ENCODE data around the gene PYGB. TPM values are rescaled to one million over a fixed set of nuclear protein-coding genes. Genes with fewer than 3 reads are reported as not detected.

The PYGB gene
- total RNA-seq, 1 donor from 2014 or later, result 57.9 TPM

DNA sequence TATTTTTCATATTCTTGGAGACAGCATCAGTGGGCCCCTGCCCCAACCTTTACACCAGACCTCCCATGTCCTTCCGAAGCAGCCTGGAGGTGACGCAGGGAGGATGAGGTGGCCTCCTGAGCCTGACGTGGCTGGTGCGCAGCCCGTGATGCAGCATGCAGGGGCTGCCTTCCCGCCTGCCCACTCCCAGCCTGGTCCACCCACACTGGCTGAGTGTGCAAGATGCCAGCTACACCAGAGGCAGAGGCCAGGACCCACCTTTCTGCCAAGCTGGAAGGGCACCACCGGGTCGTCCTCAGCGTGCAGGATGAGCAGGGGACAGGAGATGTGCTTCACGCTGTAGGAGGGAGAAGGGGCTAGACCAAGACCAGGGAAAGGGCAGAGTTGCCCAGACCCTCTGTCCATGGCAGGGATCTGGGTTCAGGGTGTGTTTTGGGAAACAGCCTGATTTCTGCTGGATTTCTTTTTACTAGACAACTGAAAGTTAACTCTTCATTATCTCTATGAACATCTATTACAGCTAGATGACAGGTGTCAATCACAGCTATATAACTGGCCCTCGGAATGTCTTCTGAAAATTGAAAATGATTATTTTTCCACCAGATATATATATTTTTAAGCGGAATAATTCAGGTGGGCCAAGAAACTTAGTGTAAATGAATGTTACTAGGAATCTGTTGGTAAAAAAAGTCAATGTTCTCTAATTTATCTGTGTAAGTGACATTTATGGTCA lies 55.6 kb downstream of the PYGB start:
- DNase-seq (ENCODE audit: low spot score), result no peak
- TF ChIP-seq, protein P1, sequence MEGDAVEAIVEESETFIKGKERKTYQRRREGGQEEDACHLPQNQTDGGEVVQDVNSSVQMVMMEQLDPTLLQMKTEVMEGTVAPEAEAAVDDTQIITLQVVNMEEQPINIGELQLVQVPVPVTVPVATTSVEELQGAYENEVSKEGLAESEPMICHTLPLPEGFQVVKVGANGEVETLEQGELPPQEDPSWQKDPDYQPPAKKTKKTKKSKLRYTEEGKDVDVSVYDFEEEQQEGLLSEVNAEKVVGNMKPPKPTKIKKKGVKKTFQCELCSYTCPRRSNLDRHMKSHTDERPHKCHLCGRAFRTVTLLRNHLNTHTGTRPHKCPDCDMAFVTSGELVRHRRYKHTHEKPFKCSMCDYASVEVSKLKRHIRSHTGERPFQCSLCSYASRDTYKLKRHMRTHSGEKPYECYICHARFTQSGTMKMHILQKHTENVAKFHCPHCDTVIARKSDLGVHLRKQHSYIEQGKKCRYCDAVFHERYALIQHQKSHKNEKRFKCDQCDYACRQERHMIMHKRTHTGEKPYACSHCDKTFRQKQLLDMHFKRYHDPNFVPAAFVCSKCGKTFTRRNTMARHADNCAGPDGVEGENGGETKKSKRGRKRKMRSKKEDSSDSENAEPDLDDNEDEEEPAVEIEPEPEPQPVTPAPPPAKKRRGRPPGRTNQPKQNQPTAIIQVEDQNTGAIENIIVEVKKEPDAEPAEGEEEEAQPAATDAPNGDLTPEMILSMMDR (IDR thresholded peaks at IDR 0.05; ENCODE audit: unreplicated experiment), result no peak
- Mint-ChIP-seq H3K4me3 (ENCODE audit: unreplicated experiment) (no peak overlapping the region), H3K27me3 (ENCODE audit: unreplicated experiment) (peaks cover 11% of the 10 kb centered on the region), H3K9me3 (ENCODE audit: unreplicated experiment) (no peaks in the 10 kb centered on the region), H3K36me3 (ENCODE audit: low read depth, unreplicated experiment) (peaks cover 7% of the 10 kb centered on the region), H3K27ac (ENCODE audit: unreplicated experiment) (no peak overlapping the region), H3K4me1 (ENCODE audit: unreplicated experiment) (no peaks in the 10 kb centered on the region)

DNA sequence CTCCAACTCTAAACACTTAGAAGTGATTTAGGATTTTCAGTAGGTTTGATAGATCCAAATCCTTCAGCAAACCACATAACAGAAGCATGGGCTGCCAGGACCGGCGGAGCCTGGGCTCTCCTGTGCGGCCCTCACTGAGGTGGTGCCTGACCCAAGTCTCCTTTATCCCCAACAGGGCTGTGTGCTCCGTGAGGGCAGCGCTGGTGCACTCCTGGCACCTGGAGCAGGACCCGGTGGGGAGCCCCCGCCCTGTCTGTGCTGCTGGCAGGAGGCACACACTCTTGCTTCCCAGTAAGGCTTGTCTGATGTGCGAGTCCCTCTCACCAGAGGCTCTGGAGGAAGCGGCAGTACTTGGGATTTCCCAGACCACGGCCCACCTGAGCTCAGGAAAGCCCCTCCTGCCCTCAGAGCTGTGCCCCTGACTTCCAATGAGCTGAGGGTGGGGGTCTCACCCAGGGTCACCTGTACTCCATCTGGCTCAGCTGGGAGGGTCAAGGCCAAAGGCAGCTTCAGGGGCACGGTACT lies 56.2 kb downstream of the PYGB start:
- peaks cover 7% of the 10 kb centered on the region for H3K36me3 Mint-ChIP-seq (ENCODE audit: low read depth, unreplicated experiment)
- TF ChIP-seq, protein P1 (IDR thresholded peaks at IDR 0.05; ENCODE audit: unreplicated experiment), result no peak
- H3K27me3 Mint-ChIP-seq (ENCODE audit: unreplicated experiment), result peaks cover 13% of the 10 kb centered on the region
- DNase-seq (ENCODE audit: low spot score), result no peak
- no peak overlapping the region for H3K27ac Mint-ChIP-seq (ENCODE audit: unreplicated experiment)
- no peaks in the 10 kb centered on the region for H3K9me3 Mint-ChIP-seq (ENCODE audit: unreplicated experiment)
- no peak overlapping the region for H3K4me3 Mint-ChIP-seq (ENCODE audit: unreplicated experiment)
- H3K4me1 Mint-ChIP-seq (ENCODE audit: unreplicated experiment), result no peaks in the 10 kb centered on the region

DNA sequence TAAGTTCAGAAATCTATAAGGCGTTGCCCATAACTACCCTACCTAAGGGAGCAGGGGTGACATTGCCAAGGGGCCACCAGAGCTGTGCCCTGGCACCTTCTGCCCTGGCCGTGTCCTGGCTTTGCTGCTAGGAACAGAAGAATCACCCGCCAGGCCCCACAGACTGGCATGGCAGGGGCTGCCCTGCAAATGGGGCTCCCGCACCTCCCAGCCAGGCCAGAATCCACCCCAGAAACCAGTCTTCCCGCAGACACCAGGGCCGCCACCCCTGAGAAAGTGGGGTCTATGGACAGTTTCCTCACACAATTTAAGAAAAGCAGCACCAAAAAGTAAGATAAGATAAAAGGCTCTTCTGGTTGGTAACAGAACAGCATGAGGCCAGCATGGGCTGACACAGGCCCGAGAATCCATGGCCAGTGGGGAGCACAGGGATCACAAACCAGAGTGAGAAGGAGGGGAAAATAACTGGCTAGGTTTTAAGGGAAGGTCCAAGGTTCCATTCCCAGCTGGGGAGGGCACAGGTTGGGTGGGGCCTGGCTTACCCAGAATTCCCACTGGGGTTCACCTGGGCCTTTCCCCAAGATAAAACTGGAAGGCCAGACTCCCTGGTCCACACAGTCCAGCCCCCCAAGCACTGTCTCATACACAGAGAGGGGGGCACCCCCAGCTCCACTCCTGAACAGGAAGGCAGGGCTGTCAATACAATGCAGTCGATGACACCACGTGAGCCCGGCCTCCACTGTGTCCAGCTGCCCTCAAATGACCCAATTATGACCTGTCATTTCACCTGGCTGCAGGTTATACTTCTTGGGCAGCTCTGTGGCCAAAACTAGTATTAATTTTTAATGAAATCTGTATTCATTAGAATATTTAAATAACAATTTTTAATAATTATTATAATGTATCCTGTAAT lies 59.4 kb downstream of the PYGB start:
- Mint-ChIP-seq H3K4me1 (ENCODE audit: unreplicated experiment) (peaks cover 6% of the 10 kb centered on the region), H3K9me3 (ENCODE audit: unreplicated experiment) (no peaks in the 10 kb centered on the region), H3K36me3 (ENCODE audit: low read depth, unreplicated experiment) (peaks cover 13% of the 10 kb centered on the region), H3K27me3 (ENCODE audit: unreplicated experiment) (peaks cover 18% of the 10 kb centered on the region), H3K27ac (ENCODE audit: unreplicated experiment) (no peak overlapping the region), H3K4me3 (ENCODE audit: unreplicated experiment) (no peak overlapping the region)
- no peak for DNase-seq (ENCODE audit: low spot score)
- TF ChIP-seq, protein P1 (IDR thresholded peaks at IDR 0.05; ENCODE audit: unreplicated experiment), result no peak

DNA sequence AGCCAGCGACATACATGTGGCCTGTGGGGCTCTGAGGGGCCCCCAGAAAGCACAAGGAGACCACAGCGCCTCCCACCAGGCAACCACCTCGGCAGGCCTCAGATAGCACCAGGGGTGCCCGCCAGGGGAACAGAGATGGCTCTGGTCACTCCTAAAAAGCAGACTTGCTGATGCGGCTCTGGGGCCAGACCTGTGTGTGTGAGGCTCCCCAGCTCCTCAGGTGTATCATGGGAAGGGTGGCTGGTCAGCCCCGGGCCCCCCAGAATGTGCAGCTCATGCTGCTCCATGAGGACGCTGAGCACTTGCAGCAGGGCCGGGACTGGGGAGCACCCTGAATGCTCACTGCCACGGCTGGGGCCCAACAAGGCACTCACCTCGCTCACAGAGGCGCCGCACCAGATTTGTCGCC lies 60.2 kb downstream of the PYGB start:
- H3K36me3 Mint-ChIP-seq (ENCODE audit: low read depth, unreplicated experiment), result peaks cover 13% of the 10 kb centered on the region
- DNase-seq (ENCODE audit: low spot score), result no peak
- no peak overlapping the region for H3K4me3 Mint-ChIP-seq (ENCODE audit: unreplicated experiment)
- peaks cover 6% of the 10 kb centered on the region for H3K4me1 Mint-ChIP-seq (ENCODE audit: unreplicated experiment)
- H3K27ac Mint-ChIP-seq (ENCODE audit: unreplicated experiment), result no peak overlapping the region
- peaks cover 18% of the 10 kb centered on the region for H3K27me3 Mint-ChIP-seq (ENCODE audit: unreplicated experiment)
- no peaks in the 10 kb centered on the region for H3K9me3 Mint-ChIP-seq (ENCODE audit: unreplicated experiment)
- TF ChIP-seq, protein P1 (IDR thresholded peaks at IDR 0.05; ENCODE audit: unreplicated experiment), result no peak
